ENCODE results near the gene MIA2.
"Not testable (repeated sequence)": the region's sequence is repeated elsewhere in the genome, so short reads cannot be mapped to it uniquely, and the experiment has no call there.

MIA2 gene

DNA sequence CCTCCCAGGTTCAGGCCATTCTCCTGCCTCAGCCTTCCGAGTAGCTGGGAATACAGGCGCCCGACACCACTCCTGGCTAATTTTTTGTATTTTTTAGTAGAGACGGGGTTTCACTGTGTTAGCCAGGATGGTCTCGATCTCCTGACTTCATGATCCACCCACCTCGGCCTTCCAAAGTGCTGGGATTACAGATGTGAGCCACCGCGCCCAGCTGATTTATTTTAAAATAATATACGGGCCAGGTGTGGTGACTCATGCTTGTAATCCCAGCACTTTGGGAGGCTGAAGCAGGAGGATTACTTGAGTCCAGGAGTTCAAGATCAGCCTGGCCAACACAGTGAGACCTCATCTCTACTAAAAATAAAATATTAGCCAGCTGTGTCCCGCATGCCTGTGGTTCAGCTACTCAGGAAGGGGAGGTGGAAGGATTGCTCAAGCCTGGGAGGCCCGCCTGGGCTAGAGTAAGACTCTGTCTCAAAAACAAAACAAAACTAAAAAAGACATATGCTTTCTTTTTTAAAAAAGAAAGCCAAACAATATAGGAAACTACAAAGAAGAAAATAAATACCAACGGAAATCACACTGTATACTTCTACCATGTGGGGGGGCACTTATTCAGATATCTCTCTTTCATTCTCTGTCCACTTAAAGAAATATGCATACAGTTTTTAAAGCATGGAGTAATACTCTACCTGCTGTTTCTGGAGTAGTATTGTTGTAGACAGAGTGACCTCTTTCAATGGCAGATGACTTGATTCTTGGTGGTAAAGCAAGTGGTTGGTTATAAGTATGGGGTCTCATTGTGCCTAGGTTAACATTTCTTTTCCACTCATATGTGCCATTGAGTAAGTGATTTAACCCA lies 930 bp upstream of the MIA2 start:
- DNase-seq, result no peak

DNA sequence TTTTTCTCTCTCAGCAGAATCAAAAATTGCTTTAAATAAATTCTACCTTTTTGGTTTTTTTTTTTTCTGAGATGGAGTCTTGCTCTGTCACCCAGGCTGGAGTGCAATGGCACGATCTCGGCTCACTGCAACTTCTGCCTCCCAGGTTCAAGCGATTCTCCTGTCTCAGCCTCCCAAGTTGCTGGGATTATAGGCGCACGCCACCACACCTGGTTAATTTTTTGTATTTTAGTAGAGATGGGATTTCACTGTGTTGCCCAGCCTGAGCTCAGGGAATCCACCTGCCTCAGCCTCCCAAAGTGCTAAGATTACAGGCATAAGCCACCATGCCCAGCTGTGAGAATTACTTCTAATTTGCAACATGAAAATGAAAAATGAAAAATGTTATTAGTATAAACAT lies 1.3 kb downstream of the MIA2 start:
- DNase-seq, result not testable (repeated sequence)

DNA sequence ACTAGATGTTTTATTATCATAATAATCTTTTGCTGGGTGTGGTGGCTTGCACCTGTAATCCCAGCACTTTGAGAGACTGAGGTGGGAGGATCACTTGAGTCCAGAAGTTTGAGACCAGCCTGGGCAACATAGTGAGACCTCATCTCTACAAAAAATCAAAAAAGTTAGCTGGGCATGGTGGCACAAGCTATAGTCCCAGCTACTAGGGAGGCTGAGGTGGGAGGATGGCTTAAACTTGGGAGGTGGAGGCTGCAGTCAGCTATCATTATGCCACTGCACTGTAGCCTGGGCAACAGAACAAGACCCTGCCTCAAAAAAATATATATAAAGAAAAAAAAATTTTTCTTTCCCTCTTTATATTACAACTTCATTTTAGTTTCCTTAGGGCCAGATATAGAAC lies 1.8 kb downstream of the MIA2 start:
- not testable (repeated sequence) for DNase-seq

DNA sequence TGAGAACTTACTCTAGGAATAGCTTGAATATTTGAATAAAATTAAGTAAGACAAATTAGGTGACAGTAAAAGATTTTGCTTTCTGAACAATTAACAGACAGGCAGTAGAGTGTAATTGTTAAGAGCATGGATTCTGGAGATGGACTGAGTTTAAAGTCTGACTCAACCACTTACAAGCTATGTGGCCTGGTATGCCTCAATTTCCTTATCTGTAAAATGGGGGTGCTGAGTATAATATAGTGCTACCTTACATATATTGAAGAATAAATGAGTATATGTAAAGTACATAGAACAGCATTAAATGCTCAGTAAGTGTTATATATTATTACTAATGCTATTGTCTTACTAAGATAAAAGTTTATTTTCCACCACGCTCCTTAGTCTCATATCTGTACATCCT lies 7.1 kb downstream of the MIA2 start:
- DNase-seq, result no peak

DNA sequence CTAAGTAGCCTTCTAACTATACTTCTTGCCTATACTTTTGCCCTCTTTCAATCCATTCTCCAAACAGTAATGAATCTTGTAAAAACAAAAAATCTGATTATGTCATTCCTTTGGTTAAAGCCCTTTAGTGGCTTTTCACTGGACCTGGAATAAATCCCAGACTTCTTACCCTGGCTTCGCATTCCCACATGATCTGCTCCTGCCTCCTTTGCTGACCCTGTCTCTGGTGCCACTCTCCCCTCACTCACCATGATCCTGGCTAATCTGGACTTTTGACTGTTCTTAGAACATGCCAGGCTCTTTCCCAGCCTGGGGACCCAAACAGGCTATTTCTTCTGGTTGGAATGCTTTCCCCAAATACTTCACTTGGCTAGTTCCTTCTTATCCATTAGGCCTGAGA lies 7.9 kb downstream of the MIA2 start:
- no peak for DNase-seq

DNA sequence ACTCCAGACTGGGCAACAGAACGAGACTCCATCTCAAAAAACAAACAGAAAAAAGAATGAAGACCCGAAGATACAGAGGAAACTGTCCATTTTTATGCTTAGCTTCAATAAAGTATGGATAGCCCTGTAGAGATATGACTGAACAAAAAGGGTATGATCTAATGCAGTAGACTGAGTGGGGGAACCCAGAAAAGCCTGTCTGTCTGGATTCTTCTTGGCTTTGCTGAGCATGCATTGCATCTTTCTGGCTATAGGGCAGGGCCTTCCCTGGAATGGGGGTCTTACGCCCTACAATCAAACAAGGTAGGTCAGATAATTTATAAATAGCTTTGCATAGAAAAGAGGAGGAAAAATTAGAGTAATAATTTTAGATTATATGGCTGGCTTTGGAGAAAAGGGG lies 10.1 kb downstream of the MIA2 start:
- no peak for DNase-seq

DNA sequence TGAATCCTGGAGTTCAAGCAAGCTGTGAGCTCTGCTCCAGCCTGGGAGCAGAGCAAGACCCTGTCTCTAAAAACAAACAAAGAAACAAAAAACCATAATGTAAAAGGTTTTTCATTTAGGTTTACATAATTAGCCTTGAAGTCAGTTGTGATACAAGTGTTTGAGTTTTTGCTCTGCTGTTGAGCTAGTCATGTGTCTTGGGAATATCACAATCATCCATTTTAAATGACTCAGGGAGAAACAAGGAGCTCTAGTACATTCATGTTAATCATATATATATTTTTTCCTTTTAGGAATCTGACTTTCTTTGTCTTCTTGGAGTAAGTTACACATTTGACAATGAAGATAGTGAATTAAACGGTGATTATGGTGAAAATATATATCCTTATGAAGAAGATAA lies 12.9 kb downstream of the MIA2 start:
- no peak for DNase-seq

DNA sequence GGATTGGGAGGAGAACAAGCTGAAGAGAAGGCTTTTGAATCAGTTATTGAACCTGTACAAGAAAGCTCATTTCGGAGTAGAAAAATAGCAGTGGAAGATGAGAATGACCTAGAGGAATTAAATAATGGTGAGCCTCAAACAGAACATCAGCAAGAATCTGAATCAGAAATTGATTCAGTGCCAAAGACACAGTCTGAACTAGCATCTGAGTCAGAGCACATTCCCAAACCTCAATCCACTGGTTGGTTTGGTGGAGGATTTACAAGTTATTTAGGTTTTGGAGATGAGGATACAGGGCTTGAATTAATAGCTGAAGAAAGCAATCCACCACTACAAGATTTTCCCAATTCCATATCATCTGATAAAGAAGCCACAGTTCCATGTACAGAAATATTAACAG lies 13.5 kb downstream of the MIA2 start:
- DNase-seq, result no peak

DNA sequence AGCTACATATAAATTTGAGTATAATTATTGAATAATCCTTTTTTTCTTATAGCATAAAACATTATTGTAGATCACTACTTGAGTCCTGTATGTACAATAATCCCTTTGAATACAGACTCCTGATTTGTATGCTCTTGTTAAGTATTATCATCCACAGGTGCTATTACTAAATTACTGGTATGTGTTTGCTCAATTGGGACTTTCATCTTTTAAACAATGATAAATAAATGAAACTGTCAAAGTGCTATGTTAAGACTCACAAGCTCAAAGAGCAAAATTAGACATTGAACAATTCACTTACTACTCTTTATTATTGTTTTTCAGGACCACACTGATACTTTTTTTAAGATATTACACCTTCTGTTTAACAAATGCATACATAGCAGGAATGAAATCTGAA lies 17.8 kb downstream of the MIA2 start:
- no peak for DNase-seq

DNA sequence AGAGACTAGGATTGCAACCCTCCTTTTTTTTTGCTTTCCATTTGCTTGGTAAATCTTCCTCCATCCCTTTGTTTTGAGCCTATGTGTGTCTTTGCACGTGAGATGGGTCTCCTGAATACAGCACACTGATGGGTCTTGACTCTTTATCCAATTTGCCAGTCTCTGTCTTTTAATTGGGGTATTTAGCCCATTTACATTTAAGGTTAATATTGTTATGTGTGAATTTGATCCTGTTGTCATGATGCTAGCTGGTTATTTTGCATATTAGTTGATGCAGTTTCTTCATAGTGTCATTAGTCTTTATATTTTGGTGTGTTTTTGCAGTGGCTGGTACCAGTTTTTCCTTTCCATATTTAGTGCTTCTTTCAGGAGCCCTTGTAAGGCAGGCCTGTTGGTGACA lies 23.7 kb downstream of the MIA2 start:
- not testable (repeated sequence) for DNase-seq

DNA sequence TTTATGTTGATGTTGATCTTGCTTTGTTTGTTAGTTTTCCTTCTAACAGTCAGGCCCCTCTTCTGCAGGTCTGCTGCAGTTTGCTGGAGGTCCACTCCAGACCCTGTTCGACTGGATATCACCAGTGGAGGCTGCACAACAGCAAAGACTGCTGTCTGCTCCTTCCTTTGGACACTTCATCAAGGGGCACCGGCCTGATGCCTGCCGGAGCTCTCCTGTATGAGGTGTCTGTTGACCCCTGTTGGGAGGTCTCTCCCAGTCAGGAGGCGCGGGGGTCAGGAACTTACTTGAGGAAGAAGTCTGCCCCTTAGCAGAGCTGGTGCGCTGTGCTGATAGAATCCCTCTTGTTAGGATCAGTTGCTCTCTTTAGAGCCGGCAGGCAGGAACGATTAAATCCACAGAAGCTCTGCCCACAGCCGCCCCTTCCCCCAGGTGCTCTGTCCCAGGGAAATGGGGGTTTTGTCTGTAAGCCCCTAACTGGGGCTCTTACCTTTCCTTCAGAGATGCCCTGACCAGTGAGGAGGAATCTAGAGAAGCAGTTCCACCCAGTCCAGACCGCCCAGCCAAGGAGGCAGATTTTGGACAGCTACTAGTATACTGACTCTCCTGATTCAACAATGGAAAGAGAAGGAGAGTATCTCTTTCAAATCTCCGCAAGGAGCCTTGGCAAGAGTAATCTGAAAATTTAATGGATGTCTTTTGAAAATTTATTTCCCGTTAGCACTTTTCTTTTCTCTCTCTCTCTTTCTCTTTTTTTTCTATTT lies 25.2 kb downstream of the MIA2 start:
- DNase-seq, result no peak

DNA sequence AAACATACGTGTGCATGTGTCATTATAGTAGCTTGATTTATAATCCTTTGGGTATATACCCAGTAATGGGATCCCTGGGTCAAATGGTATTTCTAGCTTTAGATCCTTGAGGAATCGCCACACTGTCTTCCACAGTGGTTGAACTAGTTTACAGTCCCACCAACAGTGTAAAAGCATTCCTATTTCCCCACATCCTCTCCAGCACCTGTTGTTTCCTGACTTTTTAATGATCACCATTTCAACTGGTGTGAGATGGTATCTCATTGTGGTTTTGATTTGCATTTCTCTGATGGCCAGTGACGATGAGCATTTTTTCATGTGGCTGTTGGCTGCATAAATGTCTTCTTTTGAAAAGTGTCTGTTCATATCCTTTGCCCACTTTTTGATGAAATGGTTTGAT lies 26.4 kb downstream of the MIA2 start:
- not testable (repeated sequence) for DNase-seq

DNA sequence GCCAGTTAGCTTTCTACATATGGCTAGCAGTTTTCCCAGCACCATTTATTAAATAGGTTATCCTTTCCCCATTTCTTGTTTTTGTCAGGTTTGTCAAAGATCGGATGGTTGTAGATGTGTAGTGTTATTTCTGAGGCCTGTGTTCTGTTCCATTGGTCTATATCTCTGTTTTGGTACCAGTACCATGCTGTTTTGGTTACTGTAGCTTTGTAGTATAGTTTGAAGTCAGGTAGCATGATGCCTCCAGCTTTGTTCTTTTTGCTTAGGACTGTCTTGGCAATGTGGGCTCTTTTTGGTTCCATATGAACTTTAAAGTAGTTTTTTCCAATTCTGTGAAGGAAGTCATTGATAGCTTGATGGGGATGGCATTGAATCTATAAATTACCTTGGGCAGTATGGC lies 28.5 kb downstream of the MIA2 start:
- DNase-seq, result not testable (repeated sequence)

DNA sequence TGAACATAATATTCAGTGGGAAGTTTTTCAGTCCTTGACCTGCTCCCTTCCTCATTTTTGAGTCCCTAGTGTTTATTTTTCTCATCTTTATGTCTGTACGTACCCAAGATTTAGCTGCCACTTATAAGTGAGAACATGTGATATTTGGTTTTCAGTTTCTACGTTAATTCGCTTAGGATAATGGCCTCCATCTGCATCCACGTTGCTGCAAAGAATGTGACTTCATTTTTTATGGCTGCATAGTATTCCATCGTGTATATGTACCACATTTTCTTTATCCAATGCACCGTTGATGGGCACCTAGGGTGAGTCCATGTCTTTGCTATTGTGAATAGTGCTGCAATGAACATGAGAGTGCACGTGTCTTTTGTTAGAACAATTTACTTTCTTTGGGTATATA lies 30.3 kb downstream of the MIA2 start:
- DNase-seq, result no peak

DNA sequence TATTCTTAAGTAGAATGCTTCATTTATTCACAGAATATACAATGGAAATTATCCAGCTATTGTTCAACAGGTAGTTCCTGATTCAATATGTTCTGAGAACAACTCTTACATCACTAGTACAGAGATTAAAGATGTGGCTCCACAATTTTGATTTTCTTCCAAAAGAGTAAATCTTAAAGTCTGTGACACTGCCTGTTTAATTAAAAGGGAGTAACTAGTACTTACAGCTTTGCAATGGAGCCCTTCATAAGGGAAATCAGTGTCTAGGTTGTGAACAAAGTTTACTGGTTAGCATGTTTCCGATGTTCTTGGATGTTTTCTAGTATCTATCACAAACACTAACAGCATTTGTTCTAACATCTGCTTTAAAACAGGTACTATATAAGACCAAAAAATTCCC lies 30.8 kb downstream of the MIA2 start:
- DNase-seq, result no peak

DNA sequence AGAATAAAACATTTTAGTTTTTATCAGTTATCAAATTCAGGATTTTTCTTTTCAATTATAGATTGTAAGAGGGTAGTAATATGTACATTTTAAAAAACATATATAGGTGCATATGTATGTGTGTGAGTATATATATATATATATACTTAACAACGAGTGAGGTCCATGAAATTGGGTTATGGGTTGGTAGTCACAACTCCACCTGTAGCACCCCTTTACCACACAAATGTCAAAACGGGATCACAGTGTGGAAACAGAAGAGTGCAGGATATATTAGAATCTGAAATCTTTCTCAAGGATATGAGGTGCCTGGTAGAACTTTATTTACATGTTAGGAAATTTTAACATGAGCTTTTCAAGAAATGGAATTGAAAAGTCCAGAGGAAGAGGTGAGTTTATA lies 31.3 kb downstream of the MIA2 start:
- DNase-seq, result peak; percentile 52

DNA sequence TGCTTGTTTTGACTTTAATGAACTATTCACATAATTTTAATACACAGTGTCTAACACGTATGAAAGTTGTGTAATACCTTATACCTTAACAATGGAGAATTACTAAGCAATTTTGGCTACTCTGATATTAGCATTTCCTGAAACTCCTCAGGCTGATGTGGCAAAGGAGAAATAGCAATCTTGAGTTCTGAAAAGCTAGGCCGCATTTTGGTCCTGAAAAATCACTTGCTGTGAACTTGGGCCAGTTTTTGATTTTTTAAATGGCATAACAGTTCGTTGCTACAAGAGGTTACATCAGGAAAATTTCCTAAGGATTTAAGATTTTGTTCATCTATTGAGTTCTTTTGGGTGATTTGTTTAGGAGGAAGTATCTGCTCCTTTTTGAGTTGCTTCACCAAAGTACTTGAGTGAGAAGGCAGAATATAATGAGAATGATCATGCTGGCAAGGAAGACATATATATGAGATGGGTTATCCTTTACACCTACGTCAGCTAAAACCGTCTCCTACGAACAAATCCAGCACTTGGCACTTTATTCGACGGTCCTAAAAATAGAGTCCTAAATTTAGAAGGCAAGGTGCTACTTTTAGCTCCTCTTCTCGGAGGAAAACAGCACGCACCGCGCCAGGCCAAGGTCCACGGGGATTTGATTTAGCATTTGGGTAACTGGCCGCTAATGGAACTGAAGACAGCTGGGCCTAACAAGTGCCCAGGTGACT lies 32.2 kb downstream of the MIA2 start:
- peak; percentile 48 for DNase-seq

DNA sequence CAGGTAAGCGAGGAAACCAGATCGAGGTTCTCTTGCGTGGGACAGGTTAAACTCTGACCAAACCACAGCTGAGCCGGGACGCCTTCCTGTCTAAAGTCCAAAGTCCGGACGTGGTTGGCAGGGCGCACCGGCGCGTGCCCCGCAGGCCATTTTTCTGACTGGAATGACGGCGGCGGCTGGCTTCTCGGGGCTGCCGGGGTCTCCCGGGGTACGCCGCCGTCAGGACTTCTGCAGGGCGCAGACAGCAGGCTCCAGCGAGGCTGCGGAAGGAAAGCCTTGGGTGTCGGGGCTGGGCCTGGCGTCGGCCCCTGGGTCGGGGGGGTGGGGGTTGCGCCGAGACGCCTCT lies 32.8 kb downstream of the MIA2 start:
- no peak for DNase-seq

DNA sequence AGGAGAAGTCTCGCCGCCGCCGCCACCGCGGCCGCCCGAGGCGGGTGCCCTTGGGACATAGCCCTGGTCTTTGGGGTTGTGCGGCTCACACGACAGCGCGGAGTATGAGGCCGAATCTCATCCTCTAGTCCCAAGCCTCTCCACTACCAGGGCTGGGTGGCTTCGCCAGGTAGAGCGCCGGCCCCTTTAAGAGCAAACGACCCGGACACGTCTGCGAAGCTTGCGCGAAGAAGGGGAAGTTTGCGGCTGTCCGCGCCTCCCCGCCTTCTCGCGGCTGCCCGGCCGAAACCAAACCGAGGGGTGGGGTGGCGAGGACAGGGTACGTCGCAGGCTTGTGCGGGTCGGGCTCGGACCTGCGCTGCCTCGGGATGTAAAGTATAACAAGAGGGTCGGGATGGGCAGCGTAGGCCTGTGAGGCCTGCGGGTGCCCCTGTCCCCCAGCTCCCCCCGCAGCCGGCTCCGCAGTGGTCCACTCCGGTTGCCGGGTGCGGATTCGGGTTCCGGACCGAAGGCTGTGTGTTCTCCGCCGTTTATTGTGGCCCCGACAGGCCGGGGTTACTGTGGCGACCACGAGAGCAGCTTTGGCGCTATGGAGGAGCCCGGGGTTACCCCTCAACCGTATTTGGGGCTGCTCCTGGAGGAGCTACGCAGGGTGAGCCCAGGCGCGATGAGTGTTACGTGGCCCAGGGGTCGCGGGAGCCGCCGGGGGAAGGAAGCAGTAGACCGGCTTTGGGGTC lies 33.3 kb downstream of the MIA2 start:
- peak; percentile 76 for DNase-seq

DNA sequence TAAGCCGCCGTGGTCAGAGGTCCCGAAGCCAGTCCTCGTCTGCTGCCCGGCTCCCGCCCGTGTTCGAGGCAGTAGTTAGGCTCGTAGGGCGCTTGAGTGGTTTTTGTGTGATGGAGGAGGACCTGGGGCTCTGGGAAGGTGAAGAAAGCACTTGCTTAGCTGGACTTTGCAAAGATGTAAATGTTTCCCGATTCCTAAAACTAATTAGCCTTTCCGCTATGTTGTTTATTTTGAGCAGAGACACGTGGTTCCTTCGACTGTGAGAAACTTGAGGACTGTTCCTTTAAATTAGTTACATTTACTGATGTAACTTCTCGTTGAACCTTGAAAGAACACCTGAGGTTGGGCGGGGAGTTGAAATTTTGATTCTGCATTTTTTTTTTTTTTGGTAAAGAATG lies 33.9 kb downstream of the MIA2 start:
- peak; percentile 51 for DNase-seq

DNA sequence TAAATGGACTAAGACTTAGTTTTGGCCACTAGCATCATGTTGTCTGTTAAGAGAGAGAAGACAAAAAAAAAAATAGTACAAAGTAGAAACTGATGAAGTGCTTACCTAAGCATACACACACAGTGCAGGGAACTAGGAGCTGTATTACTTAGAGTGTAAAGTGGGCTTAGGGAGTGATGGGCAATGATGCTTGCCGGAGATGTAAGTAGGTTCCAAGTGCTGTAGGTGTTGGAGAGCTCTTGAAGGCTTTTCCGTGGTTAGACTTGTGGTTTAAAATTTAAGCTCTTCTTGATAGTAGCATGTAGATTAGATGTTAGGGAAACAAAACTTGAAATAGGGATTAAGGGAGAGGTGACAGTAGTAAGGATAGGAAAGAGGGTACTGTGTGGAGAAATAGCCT lies 34.7 kb downstream of the MIA2 start:
- peak; percentile 15 for DNase-seq

DNA sequence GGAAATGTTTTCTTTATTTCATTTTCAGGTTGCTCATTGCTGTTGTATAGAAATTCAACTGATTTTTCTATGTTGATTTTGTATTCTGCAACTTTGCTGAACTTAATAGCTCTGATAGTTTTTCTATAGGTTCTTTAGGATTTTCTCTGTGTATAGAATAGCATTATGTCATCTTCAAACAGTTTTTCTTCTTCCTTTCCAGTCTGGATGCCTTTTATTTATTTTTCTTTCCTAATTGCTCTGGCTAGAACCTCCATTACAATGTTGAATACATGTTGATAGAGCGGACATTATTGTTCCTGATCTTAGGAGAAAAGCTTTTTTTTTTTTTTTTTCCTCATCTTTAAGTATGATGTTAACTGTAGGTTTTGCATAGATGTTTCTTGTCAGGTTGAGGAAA lies 39.2 kb downstream of the MIA2 start:
- DNase-seq, result no peak

DNA sequence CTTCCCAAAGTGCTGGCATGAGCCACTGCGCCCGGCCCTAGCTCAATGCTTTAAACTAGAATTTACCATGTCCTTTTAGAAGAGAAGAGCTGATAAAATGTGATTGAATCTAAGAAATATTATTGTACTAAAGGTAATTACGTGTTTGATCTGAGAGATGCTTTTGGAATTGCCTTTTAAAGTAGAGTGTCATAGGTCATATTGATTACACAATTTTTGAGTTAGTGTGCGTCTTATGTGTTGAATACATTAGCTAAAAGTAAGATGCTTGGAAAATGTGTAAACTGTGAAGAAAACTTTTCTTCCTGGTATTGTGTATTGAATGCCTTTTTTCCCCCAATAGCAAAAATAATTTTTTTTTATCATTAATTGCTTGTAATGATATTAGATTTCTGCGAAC lies 41.7 kb downstream of the MIA2 start:
- no peak for DNase-seq

Measured in NCI-H345 (cell line).